ENCODE measurements around the gene BTBD3.

GRCh38 chr20:11905460-11906179 lies 12.1 kb upstream of the BTBD3 start:
- no peak for TF ChIP-seq CTCF (IDR thresholded peaks at IDR 0.05)
- TF ChIP-seq POLR2A (IDR thresholded peaks at IDR 0.05), result no peak

Data from adrenal gland (tissue), 5 donors.